Fibroblast of lung (primary cell): ENCODE results near the gene WDR13.

ENCODE experiments used
- EZH2 ChIP-seq: IDR thresholded peaks from 2 replicates; pipeline ENCODE4 v1.5.1; 2012; ENCODE audit warnings: low read length, control low read depth, mild to moderate bottlenecking; ENCODE audit errors: missing control alignments
- TF ChIP-seq, protein P1 (sequence below), 2 donors: IDR thresholded peaks in 1 of 2; conservative IDR thresholded peaks in 1 of 2; 1 replicate in 1 of 2; 2 replicates in 1 of 2; pipeline ENCODE4 v1.5.1; 2011 to 2012; ENCODE audit warnings: low read length in 2 of 2, control low read depth in 1 of 2, inconsistent platforms in 1 of 2, low read depth in 1 of 2, mild to moderate bottlenecking in 1 of 2

DNA sequence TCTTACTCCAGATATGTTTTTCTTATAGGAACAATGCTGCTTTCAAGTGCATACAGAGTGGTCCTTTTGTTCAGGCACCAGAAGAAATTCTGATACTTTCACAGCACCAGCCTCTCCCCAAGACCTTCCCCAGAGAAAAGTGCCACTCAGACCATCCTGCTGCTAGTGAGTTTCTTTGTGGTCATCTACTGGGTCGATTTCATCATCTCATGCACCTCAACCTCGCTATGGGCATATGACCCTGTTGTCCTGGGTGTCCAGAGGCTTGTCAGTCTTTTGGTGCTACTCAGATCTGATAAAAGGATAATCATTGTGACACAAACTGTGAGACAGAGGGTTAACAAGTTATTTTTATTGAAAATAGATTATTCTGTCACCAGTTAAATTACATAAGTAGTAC lies 39.5 kb downstream of the WDR13 start:
- TF ChIP-seq, protein P1, sequence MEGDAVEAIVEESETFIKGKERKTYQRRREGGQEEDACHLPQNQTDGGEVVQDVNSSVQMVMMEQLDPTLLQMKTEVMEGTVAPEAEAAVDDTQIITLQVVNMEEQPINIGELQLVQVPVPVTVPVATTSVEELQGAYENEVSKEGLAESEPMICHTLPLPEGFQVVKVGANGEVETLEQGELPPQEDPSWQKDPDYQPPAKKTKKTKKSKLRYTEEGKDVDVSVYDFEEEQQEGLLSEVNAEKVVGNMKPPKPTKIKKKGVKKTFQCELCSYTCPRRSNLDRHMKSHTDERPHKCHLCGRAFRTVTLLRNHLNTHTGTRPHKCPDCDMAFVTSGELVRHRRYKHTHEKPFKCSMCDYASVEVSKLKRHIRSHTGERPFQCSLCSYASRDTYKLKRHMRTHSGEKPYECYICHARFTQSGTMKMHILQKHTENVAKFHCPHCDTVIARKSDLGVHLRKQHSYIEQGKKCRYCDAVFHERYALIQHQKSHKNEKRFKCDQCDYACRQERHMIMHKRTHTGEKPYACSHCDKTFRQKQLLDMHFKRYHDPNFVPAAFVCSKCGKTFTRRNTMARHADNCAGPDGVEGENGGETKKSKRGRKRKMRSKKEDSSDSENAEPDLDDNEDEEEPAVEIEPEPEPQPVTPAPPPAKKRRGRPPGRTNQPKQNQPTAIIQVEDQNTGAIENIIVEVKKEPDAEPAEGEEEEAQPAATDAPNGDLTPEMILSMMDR (conservative IDR thresholded peaks at IDR 0.05 in 1 of 2, IDR thresholded peaks at IDR 0.05 in 1 of 2; ENCODE audit: low read depth in 1 of 2, low read length in 2 of 2): no peak
- TF ChIP-seq EZH2: no peak
